Astrocyte (in vitro differentiated cells and primary cell): Measurements from ENCODE around the gene CCR5AS.

ENCODE experiments used
- DNase-seq: peaks from one replicate; pipeline ENCODE4 v3.0.0-alpha.2; 2010; ENCODE audit warnings: low read depth
- FAIRE-seq: peaks from 2 replicates; lab custom pipeline; 2011; peaks lifted over from hg19 to GRCh38; lab: Jason Lieb, UNC
- H2AFZ ChIP-seq: 2 replicates; pipeline ENCODE4 v1.6.0; 2012; ENCODE audit warnings: low read depth, low read length, inconsistent platforms
- H3K27ac ChIP-seq: 2 replicates; pipeline ENCODE4 v1.5.1; 2011; ENCODE audit warnings: low read depth, low read length, inconsistent platforms
- H3K27me3 ChIP-seq: 2 replicates; pipeline ENCODE4 v1.6.0; 2011; ENCODE audit warnings: low read length, inconsistent platforms; ENCODE audit not compliant: insufficient read depth
- H3K36me3 ChIP-seq: 2 replicates; pipeline ENCODE4 v1.5.1; 2011; ENCODE audit warnings: low read length, inconsistent platforms; ENCODE audit not compliant: insufficient read depth
- H3K4me1 ChIP-seq: 2 replicates; pipeline ENCODE4 v1.5.1; 2011; ENCODE audit warnings: low read length, inconsistent platforms; ENCODE audit not compliant: insufficient read depth
- H3K4me2 ChIP-seq: 2 replicates; pipeline ENCODE4 v1.6.0; 2012; ENCODE audit warnings: low read length, inconsistent platforms
- H3K4me3 ChIP-seq: 2 replicates; pipeline ENCODE4 v1.5.1; 2011; ENCODE audit warnings: low read depth, mild to moderate bottlenecking, low read length, inconsistent platforms; ENCODE audit not compliant: insufficient read depth
- H3K79me2 ChIP-seq: 2 replicates; pipeline ENCODE4 v1.6.0; 2012; ENCODE audit warnings: mild to moderate bottlenecking, low read length, inconsistent platforms; ENCODE audit not compliant: insufficient read depth
- H3K9ac ChIP-seq: 2 replicates; pipeline ENCODE4 v1.6.0; 2012; ENCODE audit warnings: mild to moderate bottlenecking, low read length, inconsistent platforms
- H3K9me3 ChIP-seq: 2 replicates; pipeline ENCODE4 v1.5.1; 2012; ENCODE audit warnings: low read depth, mild to moderate bottlenecking, low read length, inconsistent platforms; ENCODE audit not compliant: insufficient read depth
- H4K20me1 ChIP-seq: 2 replicates; pipeline ENCODE4 v1.6.0; 2012; ENCODE audit warnings: low read length, inconsistent platforms; ENCODE audit not compliant: insufficient read depth
- H3K27ac Mint-ChIP-seq: one replicate; pipeline ENCODE4 v1.8.0; 2021; ENCODE audit warnings: mild to moderate bottlenecking, mixed read lengths; ENCODE audit not compliant: unreplicated experiment
- H3K27me3 Mint-ChIP-seq: one replicate; pipeline ENCODE4 v1.8.0; 2021; ENCODE audit warnings: low read depth, mixed read lengths; ENCODE audit not compliant: unreplicated experiment
- H3K36me3 Mint-ChIP-seq: one replicate; pipeline ENCODE4 v1.8.0; 2021; ENCODE audit warnings: low read depth, mixed read lengths; ENCODE audit not compliant: unreplicated experiment
- H3K4me1 Mint-ChIP-seq: one replicate; pipeline ENCODE4 v1.8.0; 2021; ENCODE audit warnings: low read depth, mixed read lengths; ENCODE audit not compliant: unreplicated experiment
- H3K4me3 Mint-ChIP-seq: one replicate; pipeline ENCODE4 v1.8.0; 2021; ENCODE audit warnings: mild to moderate bottlenecking, moderate library complexity, mixed read lengths; ENCODE audit not compliant: unreplicated experiment
- H3K9me3 Mint-ChIP-seq: one replicate; pipeline ENCODE4 v1.8.0; 2021; ENCODE audit warnings: mild to moderate bottlenecking, mixed read lengths; ENCODE audit not compliant: unreplicated experiment
- CTCF ChIP-seq: IDR thresholded peaks from 2 replicates; pipeline ENCODE4 v1.5.1; 2011; ENCODE audit warnings: low read depth, mild to moderate bottlenecking, inconsistent platforms, low read length, moderate library complexity; ENCODE audit not compliant: insufficient read depth
- EZH2 ChIP-seq: IDR thresholded peaks from 2 replicates; pipeline ENCODE4 v1.6.1; 2012; ENCODE audit warnings: mild to moderate bottlenecking, low read length, inconsistent platforms; ENCODE audit not compliant: insufficient read depth

CCR5AS gene

GRCh38 chr3:46367811-46368210, 39.1 kb downstream of the CCR5AS start:
- Histone ChIP-seq H3K4me1 (no peaks in the 10 kb centered on the region), H3K27me3 (peaks cover 42% of the 10 kb centered on the region), H3K9me3 (no peaks in the 10 kb centered on the region), H3K27ac (no peak overlapping the region), H3K4me3 (no peak overlapping the region), H3K9ac (no peak overlapping the region), H3K4me2 (no peak overlapping the region), H3K79me2 (no peaks in the 10 kb centered on the region), H2AFZ (no peak overlapping the region), H3K36me3 (no peaks in the 10 kb centered on the region), H4K20me1 (no peaks in the 10 kb centered on the region)
- FAIRE-seq (no peak), DNase-seq (no peak)
- Mint-ChIP-seq H3K27ac (peak overlapping the region; percentile 41), H3K27me3 (peaks cover 28% of the 10 kb centered on the region), H3K9me3 (no peaks in the 10 kb centered on the region), H3K36me3 (no peaks in the 10 kb centered on the region), H3K4me3 (no peak overlapping the region), H3K4me1 (peaks cover 5% of the 10 kb centered on the region)
- TF ChIP-seq EZH2 (no peak), CTCF (no peak)

GRCh38 chr3:46365737-46366524, 40.9 kb downstream of the CCR5AS start:
- peaks cover 35% of the 10 kb centered on the region for H3K27me3 ChIP-seq
- no peak for TF ChIP-seq EZH2
- no peak for TF ChIP-seq CTCF
- no peaks in the 10 kb centered on the region for H3K9me3 Mint-ChIP-seq
- no peaks in the 10 kb centered on the region for H3K36me3 Mint-ChIP-seq
- H3K36me3 ChIP-seq, result no peaks in the 10 kb centered on the region
- H3K4me3 ChIP-seq, result no peak overlapping the region
- H3K9me3 ChIP-seq, result no peaks in the 10 kb centered on the region
- H3K27ac ChIP-seq, result no peak overlapping the region
- H2AFZ ChIP-seq, result no peak overlapping the region
- H3K4me3 Mint-ChIP-seq, result no peak overlapping the region
- no peaks in the 10 kb centered on the region for H4K20me1 ChIP-seq
- peaks cover 11% of the 10 kb centered on the region for H3K4me1 Mint-ChIP-seq
- no peak overlapping the region for H3K9ac ChIP-seq
- FAIRE-seq (no peak), DNase-seq (no peak)
- H3K4me2 ChIP-seq, result no peak overlapping the region
- no peaks in the 10 kb centered on the region for H3K4me1 ChIP-seq
- no peaks in the 10 kb centered on the region for H3K79me2 ChIP-seq
- H3K27ac Mint-ChIP-seq, result no peak overlapping the region
- H3K27me3 Mint-ChIP-seq, result peaks cover 23% of the 10 kb centered on the region

- Mint-ChIP-seq H3K27ac (no peak overlapping the region), H3K4me3 (no peak overlapping the region), H3K36me3 (no peaks in the 10 kb centered on the region), H3K4me1 (peaks cover 15% of the 10 kb centered on the region), H3K27me3 (peaks cover 23% of the 10 kb centered on the region), H3K9me3 (no peaks in the 10 kb centered on the region)
- Histone ChIP-seq H3K4me3 (no peak overlapping the region), H3K9me3 (no peaks in the 10 kb centered on the region), H2AFZ (no peak overlapping the region), H3K4me2 (no peak overlapping the region), H3K4me1 (no peaks in the 10 kb centered on the region), H4K20me1 (no peaks in the 10 kb centered on the region), H3K27me3 (peaks cover 33% of the 10 kb centered on the region), H3K79me2 (no peaks in the 10 kb centered on the region), H3K36me3 (no peaks in the 10 kb centered on the region), H3K27ac (no peak overlapping the region), H3K9ac (no peak overlapping the region)
- no peak for DNase-seq
- TF ChIP-seq CTCF (no peak), EZH2 (no peak)
- FAIRE-seq, result no peak
These were observed 41.8 kb downstream of the CCR5AS start for GRCh38 chr3:46365041-46365440.
